ENCODE data around the gene RAD51.

GRCh38 chr15:40756938-40757337 lies 62.0 kb downstream of the RAD51 start:
- TF ChIP-seq POLR2AphosphoS5 (IDR thresholded peaks at IDR 0.05; ENCODE audit: low read depth, low read length): no peak
- no peak for TF ChIP-seq POLR2A (IDR thresholded peaks at IDR 0.05; ENCODE audit: low read depth, low read length)
- TF ChIP-seq TAF1 (IDR thresholded peaks at IDR 0.05; ENCODE audit: low read depth, low read length): no peak

Measured in GM12891 (cell line).